HG02798 (cell line): ENCODE results near the gene SLC25A17.
"Not testable (repeated sequence)": the region's sequence is repeated elsewhere in the genome, so short reads cannot be mapped to it uniquely, and the experiment has no call there.

Experiments used
- ATAC-seq: cut with Tn5 transposase; IDR thresholded peaks from one replicate; pipeline ENCODE4 v1.9.1; 2021; ENCODE audit warnings: mild to moderate bottlenecking; ENCODE audit not compliant: unreplicated experiment, poor library complexity

Gene SLC25A17, protein sequence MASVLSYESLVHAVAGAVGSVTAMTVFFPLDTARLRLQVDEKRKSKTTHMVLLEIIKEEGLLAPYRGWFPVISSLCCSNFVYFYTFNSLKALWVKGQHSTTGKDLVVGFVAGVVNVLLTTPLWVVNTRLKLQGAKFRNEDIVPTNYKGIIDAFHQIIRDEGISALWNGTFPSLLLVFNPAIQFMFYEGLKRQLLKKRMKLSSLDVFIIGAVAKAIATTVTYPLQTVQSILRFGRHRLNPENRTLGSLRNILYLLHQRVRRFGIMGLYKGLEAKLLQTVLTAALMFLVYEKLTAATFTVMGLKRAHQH

DNA sequence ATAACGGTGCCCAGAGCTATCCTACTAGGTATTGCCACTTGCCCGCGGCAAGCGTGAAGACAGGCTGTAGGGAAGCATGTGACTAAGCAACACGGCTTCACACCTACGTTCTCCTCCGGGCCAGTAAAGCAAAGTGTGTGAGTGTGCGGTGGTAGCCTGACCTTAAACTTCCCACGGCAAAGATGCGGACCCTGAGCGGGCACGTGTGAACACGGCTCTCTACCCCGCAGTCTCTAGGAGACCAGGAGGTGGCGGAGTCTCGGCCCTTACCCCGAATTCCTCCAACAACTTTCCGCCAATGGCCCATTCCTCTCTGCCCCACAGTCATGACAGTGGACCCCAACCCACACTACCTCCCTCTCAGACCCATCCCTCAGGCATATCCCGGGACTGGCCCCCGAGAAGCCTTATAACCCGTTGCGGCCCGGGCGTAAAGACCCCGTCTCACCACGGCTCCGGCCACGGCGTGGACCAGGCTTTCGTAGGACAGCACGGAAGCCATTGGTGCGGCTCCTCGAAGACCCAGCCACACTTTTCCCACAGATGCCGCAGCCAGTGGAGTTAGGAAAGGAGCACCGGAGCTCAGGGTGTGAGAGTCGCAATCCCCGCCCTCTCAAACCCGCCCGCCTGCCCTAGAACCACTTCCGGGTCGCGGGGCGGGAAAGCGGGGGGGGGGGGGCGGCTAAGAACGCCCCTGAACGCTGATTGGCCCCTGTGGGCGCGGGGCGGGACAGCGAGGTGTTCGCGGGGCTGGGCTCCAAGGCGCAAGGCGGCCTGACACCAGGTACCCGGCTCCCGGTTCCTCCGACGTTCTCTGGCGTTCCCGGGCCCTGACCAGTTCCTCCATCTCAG lies at the start of gene SLC25A17:
Gene SLC25A17, minus strand, starts transcription at position 600 of the 852 bp plus-strand sequence. Its CDS starts 98 bp downstream, at position 502.
- peak; percentile 89 for ATAC-seq

DNA sequence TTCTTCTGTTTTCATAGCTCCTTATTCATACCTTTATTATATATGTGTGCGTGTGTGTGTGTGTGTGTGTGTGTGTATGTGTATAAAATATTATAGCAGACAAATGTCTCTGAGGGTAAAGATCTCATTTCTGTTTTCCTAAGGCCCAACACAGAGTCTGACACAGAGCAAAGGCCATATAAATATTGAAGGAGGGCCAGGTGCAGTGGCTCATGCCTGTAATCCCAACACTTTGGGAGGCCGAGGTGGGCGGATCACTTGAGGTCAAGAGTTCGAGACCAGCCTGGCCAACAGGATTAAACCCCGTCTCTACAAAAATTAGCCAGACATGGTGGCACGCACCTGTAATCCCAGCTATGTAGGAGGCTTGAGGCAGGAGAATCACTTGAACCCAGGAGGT lies 49.2 kb upstream of the SLC25A17 start:
- not testable (repeated sequence) for ATAC-seq

DNA sequence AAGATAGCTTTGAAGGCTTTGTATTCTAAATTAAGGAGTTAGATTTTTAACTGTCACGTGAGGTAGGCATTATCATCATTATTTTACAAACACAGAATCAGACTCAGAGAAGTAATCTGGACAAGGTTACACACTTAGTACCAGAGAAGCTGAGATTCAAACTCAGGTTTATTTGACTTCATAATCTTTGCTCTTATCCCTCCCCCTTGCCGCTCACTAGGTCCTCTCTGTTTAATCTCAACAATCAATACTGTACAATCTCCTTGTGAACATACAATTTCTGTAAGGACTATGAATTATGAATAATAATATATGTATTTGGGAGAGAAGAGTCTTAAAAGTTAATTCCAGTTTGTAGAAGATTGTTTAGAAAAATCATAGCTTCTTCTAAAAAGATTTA lies 48.0 kb upstream of the SLC25A17 start:
- no peak for ATAC-seq

DNA sequence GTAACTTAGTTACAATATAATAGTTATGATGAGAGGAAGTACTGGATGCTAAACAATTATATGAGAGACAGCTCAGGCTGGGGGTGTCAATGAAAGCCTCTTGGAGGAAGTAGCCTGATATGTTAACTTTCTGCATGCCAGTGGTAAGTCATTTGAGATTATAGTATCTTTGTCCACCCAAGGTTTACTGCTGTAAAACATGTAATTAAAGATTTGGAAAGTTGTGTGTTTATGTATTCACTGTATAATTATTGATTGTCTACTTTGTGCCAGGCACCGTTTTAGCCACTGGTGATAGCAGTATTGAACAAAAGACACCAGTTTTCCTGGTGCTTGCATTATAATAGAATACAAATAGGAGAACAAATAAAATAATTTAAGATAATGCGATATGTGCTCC lies 43.4 kb upstream of the SLC25A17 start:
- no peak for ATAC-seq

GRCh38 chr22:40862013-40862412 lies 42.9 kb upstream of the SLC25A17 start, which contains the start of gene DNAJB7:
Gene DNAJB7 (minus strand): TSS chr22:40862113. CDS start chr22:40861994, 119 bp downstream.
- ATAC-seq = no peak

GRCh38 chr22:40857309-40857855 lies 38.2 kb upstream of the SLC25A17 start:
- no peak for ATAC-seq

GRCh38 chr22:40856513-40857308 lies 37.6 kb upstream of the SLC25A17 start, which contains the start of the genes ST13 and XPNPEP3:
Gene ST13 (minus strand): TSS chr22:40856639. CDS start chr22:40856540, 99 bp downstream.
Gene XPNPEP3 (plus strand): TSS chr22:40857148. CDS start chr22:40857182, 34 bp downstream.
- ATAC-seq = peak; percentile 92

DNA sequence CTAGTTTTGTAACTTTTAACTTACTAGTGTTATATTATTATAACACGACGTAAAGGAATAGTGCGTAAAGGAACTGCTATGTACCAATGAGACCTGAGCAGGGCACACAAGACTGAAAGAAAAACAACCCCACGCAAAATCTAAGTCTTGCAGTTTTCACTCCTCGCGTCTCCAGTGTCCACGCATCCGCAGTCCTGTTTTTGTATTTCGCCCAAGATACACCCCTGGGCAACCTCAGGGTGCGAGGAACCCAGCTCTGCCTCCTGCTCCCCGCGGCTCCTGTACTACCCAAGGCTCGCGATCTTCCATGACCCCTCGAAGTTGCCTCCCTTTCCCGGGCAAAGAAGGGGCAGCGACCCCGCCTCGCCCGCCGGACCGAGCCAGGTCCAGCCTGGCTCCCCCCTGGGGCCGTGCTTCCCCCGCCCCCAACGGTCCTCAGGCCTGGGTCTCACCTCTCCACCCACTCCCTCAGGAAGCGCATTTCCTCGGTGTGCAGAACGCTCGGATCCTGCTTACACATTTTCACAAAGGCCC lies 36.9 kb upstream of the SLC25A17 start:
- ATAC-seq = peak; percentile 14

DNA sequence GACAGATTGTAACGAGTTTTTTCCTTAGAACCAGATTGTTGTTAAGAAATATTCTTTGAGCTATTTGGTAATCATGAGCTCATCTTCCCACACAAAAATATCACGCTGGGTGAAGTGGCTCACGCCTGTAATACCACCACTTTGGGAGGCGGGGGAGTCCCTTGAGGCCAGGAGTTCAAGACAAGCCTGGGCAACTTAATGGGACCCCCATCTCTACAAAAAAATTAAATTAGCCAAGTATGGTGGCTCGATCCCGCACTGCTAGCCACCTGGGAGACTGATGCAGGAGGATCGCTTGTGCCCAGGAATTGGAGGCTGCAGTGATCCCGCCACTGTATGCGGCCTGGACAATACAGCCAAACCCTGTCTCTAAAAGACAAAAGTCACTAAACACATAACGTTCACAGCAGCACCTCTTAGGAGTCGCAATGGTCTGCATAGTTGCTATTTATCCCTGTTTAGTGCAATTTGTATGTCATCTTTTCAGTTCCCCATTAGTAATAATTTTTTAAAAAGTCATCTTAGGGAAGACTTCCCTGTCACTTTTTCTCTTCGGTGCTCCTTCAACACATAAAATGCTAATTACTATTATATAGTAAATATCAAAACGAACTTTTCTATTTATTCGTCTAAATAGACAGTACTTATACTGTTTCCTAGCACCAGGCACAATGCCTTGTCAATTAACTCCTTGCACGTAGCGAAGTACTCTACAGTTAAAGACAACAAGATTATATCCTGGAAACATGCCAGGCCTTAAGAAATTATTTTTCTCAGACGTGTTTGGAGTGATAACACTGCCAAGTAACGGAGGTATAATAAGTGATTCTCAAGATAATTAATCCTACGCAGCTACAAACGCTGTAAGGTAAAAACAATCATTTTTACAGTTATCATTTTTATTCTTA lies 36.2 kb upstream of the SLC25A17 start:
- no peak for ATAC-seq

DNA sequence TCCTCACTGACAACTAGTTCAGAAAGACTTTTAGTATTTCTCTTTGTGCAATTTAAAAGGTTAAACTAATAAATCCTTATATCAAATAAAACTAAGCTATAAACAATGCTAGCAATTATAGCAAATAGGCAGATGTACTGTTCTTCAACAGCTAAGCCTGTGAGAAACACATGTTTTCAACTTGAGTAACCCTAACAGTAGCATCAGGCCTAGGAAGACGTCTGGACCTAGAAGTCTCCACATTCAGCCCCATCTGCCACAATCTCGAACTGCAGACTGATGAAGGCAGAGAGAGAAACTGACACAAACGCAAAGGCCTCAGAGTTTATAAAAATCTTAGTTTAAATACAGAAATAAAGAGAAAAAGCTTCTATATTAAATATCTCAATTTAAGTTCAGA lies 34.8 kb upstream of the SLC25A17 start:
- no peak for ATAC-seq

GRCh38 chr22:40853333-40853732 lies 34.2 kb upstream of the SLC25A17 start:
- ATAC-seq = no peak

GRCh38 chr22:40845816-40846215 lies 26.7 kb upstream of the SLC25A17 start:
- not testable (repeated sequence) for ATAC-seq

DNA sequence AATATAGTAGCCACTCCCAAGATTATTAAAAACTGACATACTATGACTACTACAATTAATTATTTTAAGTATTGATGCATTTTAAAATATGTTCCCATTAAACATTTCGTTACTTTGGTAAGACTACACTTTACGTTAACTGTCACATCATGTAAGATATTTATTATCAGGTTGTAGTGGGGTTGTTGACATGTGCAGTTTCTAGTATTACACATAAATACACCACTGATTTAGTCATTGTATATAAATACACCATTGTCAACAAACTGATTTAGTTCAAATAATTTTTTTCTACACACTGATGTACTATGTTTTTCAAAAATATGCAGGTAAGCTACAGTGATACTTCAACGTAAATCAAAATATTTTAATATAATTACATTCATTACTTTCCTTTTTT lies 25.8 kb upstream of the SLC25A17 start:
- ATAC-seq = no peak

- ATAC-seq = no peak
Observed at GRCh38 chr22:40838486-40838885, 19.3 kb upstream of the SLC25A17 start.

- no peak for ATAC-seq
Observed at GRCh38 chr22:40834619-40835018, 15.5 kb upstream of the SLC25A17 start.

- ATAC-seq = no peak
Observed at GRCh38 chr22:40829131-40829530, 10.0 kb upstream of the SLC25A17 start.

DNA sequence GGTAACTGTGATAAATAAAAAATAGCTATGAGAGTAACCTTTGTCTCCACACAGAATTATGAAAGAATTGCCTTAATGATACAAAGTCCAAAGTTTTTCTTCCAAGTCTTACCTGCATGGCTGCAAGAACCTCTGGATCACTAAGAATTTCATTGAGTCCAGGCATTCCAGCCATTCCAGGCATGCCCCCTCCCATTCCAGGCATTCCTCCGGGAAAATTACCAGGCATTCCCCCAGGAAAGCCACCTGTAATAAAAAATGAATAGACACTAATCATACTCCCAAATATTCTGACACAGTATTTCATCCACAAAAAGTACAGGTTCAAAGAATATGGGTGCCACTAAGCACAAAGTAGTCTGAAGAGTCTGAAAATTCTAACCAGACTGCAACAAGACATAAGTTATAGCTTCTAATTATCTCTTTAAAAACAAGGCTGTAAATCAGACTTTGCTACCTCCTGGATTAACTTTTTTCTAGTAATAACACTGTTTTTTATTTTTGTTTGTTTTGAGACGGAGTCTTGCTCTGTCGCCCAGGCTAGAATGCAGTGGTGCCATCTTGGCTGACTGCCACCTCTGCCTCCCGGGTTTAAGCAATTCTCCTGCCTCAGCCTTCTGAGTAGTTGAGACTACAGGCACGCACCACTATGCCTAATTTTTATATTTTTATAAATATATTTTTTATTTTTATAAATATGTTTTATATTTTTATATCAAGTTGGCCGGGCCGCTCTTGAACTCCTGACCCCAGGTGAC lies 8.0 kb upstream of the SLC25A17 start:
- no peak for ATAC-seq

GRCh38 chr22:40826292-40826691 lies 7.1 kb upstream of the SLC25A17 start:
- not testable (repeated sequence) for ATAC-seq
